ENCODE data around the gene SLC44A1. TPM values are rescaled to one million over a fixed set of nuclear protein-coding genes. Genes with fewer than 3 reads are reported as not detected.

SLC44A1 gene
- total and polyA plus RNA-seq, 2 of the 13 experiments (the other 11 are each of a cell fraction or from before 2014, with no cell fraction given): 21.4 to 40.8 TPM

DNA sequence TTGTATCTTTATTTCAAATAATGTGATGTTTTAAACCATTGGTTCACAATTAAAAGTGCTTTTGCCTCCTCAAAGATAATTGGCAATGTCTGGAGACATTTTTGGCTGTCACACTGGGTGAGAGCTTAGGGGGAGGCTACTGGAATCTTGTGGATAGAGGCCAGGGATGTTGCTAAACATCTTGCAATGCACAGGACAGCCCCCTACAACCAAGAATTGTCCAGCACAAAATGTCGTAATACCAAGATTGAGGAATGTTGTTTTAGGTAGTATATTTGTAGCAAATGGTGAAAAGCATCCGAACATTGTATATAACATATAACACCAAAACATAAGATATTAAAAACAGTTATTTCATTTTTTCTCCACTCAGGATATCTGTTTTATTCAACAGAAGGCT is 99.8 kb downstream of the SLC44A1 start:
- TF ChIP-seq CEBPB (IDR thresholded peaks at IDR 0.05; ENCODE audit: borderline replicate concordance, low read depth, low read length) (peak; percentile 46; the same call in 1 of the 2 replicates), ZC3H4 (CRISPR knock-in tag; IDR thresholded peaks at IDR 0.05; ENCODE audit: borderline replicate concordance) (no peak)
- Histone ChIP-seq H3K4me2 (ENCODE audit: low read depth, low read length) (no peak overlapping the region), H3K9me3 (ENCODE audit: low read length) (no peaks in the 10 kb centered on the region), H3K9ac (ENCODE audit: insufficient read depth, low read depth, low read length) (no peak overlapping the region), H3K4me3 (replicated peaks in 1 of 3; ENCODE audit: insufficient read depth in 1 of 3, low read depth in 2 of 3, low read length in 3 of 3) (no peak overlapping the region), H3K36me3 (replicated peaks in 1 of 2; ENCODE audit: control insufficient read depth in 1 of 2, insufficient read depth in 2 of 2, low read length in 2 of 2) (peaks cover 0 to 8% of the 10 kb centered on the region in 2 experiments; a peak in 4 of 5 replicates), H2AFZ (ENCODE audit: low read length) (no peak overlapping the region), H3K79me2 (ENCODE audit: insufficient read depth, low read length) (no peaks in the 10 kb centered on the region), H3K27ac (ENCODE audit: extremely low read length, insufficient read depth, low read length) (no peak overlapping the region), H4K20me1 (ENCODE audit: insufficient read depth, low read length) (no peaks in the 10 kb centered on the region; the same call in 1 of the 2 replicates), H3K27me3 (ENCODE audit: control insufficient read depth in 1 of 2, insufficient read depth in 2 of 2, low read length in 2 of 2) (no peaks in the 10 kb centered on the region), H3K4me1 (ENCODE audit: insufficient read depth, low read length) (peaks cover 10% of the 10 kb centered on the region)
- POLR2A ChIA-PET: no interaction called here
- no peak for DNase-seq (ENCODE audit: low spot score)
- 97% methylated on average over 2 of the region's 2 CpGs for WGBS (ENCODE audit: low lambda C conversion rate)
- CTCF ChIA-PET (ENCODE audit: low intra/inter-chr PET ratio, low total read pairs): no interaction called here
- intact Hi-C loops (cut with micrococcal nuclease; ENCODE audit: unreplicated experiment): no loop called here
- no peak for FAIRE-seq
- in situ Hi-C loops (cut with HindIII; ENCODE audit: extremely low pct_ligation_motif_present, low pct_unique_long_range_greater_than_20kb): no loop called here
- no peak for ATAC-seq
- BruUV-seq (replicated peaks): no TSS peak

DNA sequence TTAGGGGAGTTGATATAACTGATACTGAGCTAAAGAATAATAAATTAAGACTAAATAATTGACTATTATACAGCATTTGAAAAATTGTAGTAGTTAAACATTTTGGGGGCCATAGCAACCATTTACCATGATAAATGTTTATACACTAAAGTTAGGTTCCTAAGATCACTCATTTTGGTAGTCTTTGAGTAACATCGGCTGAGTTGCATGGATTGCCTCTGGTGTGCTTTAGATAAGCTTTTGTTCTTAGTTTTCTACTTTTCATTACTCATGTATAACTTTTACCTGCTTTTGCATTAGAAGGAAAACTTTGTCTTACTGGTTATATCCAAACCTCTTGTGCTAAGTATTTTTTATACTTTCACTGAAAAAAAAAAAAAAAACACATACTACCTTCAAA is 101.2 kb downstream of the SLC44A1 start:
- BruUV-seq (replicated peaks): no TSS peak
- TF ChIP-seq ZNF709 (CRISPR knock-in tag; IDR thresholded peaks at IDR 0.05): no peak
- no peak overlapping the region for H3K9ac ChIP-seq (ENCODE audit: insufficient read depth, low read depth, low read length)
- no peaks in the 10 kb centered on the region for H3K27me3 ChIP-seq (ENCODE audit: control insufficient read depth in 1 of 2, insufficient read depth in 2 of 2, low read length in 2 of 2)
- no peak overlapping the region for H3K4me3 ChIP-seq (replicated peaks in 1 of 3; ENCODE audit: insufficient read depth in 1 of 3, low read depth in 2 of 3, low read length in 3 of 3)
- DNase-seq (ENCODE audit: low spot score): no peak
- no peak overlapping the region for H3K27ac ChIP-seq (ENCODE audit: extremely low read length, insufficient read depth, low read length)
- no peaks in the 10 kb centered on the region for H3K9me3 ChIP-seq (ENCODE audit: low read length)
- intact Hi-C loops (cut with micrococcal nuclease; ENCODE audit: unreplicated experiment) (no loop called here), in situ Hi-C loops (cut with HindIII; ENCODE audit: extremely low pct_ligation_motif_present, low pct_unique_long_range_greater_than_20kb) (no loop called here)
- peaks cover 0 to 12% of the 10 kb centered on the region in 2 experiments; a peak in 4 of 5 replicates for H3K36me3 ChIP-seq (replicated peaks in 1 of 2; ENCODE audit: control insufficient read depth in 1 of 2, insufficient read depth in 2 of 2, low read length in 2 of 2)
- H2AFZ ChIP-seq (ENCODE audit: low read length): no peak overlapping the region
- 89% methylated on average over 1 of the region's 1 CpG for WGBS (ENCODE audit: low lambda C conversion rate)
- POLR2A ChIA-PET: no interaction called here
- no peak for FAIRE-seq
- peaks cover 10% of the 10 kb centered on the region for H3K4me1 ChIP-seq (ENCODE audit: insufficient read depth, low read length)
- no peaks in the 10 kb centered on the region for H4K20me1 ChIP-seq (ENCODE audit: insufficient read depth, low read length)
- CTCF ChIA-PET (ENCODE audit: low intra/inter-chr PET ratio, low total read pairs): no interaction called here
- no peaks in the 10 kb centered on the region for H3K79me2 ChIP-seq (ENCODE audit: insufficient read depth, low read length)
- H3K4me2 ChIP-seq (ENCODE audit: low read depth, low read length): no peak overlapping the region
- no peak for ATAC-seq
